ENCODE measurements around the gene HEG1. TPM values are rescaled to one million over a fixed set of nuclear protein-coding genes. Genes with fewer than 3 reads are reported as not detected.

HEG1 gene
- total and polyA plus RNA-seq, 2 of the 13 experiments (the other 11 are each of a cell fraction or from before 2014, with no cell fraction given): 10.7 to 18.2 TPM

DNA sequence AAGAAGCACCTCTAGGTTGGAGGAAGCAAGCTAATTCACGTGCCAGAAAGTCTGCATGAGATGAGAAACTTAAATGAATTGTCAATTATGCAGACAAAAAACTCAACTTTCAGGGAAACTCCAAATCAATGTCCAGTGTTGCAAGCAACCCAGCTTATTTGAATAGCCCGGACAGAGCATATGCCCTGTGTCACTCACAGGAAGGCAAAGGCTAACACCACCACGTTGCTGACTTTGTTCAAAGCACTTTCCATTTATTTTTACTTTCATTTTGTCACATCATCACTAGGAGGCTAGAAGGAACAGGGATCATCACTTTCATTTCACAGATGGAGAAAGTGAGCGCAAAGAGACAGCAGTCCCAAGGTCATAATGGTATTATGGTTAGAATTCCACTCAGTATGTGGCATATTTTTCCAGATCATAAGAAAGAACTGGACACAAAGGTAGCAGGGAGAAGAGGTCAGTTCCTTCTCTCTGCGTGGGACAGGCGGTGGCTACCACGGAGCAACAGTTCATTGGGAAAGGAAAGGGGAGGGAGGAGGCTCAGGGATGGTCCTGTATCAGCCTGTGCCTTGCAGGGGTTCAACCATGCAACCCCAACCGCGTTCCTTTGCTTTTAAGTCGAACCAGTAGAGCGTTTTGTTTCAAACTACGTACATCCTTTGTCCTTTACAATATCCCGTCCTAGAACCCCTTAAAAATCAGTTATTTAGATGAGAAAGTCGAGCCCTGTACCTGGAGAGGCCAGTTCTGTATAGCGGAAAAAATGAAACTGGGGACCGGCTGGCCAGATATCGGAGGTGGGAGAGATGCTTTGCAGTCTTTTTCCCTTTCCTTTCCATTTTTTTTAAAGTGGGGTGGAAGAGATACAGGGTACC lies 1.1 kb downstream of the HEG1 start (continued):
- peak; percentile 42; the same call in 1 of the 2 replicates for TF ChIP-seq ZNF292 (CRISPR knock-in tag; IDR thresholded peaks at IDR 0.05; ENCODE audit: borderline replicate concordance, low read depth)
- no peak for TF ChIP-seq CREB3 (CRISPR knock-in tag; IDR thresholded peaks at IDR 0.05)
- TF ChIP-seq CEBPG (CRISPR knock-in tag; IDR thresholded peaks at IDR 0.05): peak; percentile 58
- TF ChIP-seq ZNF574 (CRISPR knock-in tag; IDR thresholded peaks at IDR 0.05): no peak
- no peak for TF ChIP-seq KLF12 (CRISPR knock-in tag; IDR thresholded peaks at IDR 0.05; ENCODE audit: borderline replicate concordance)
- no peak for TF ChIP-seq NR3C1 (CRISPR knock-in tag; IDR thresholded peaks at IDR 0.05)
- TF ChIP-seq, protein P1, sequence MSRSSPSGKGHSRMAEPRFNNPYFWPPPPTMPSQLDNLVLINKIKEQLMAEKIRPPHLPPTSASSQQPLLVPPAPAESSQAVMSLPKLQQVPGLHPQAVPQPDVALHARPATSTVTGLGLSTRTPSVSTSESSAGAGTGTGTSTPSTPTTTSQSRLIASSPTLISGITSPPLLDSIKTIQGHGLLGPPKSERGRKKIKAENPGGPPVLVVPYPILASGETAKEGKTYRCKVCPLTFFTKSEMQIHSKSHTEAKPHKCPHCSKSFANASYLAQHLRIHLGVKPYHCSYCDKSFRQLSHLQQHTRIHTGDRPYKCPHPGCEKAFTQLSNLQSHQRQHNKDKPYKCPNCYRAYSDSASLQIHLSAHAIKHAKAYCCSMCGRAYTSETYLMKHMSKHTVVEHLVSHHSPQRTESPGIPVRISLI (CRISPR knock-in tag; IDR thresholded peaks at IDR 0.05; ENCODE audit: borderline replicate concordance): no peak
- peak; percentile 29; the same call in 1 of the 2 replicates for TF ChIP-seq RXRB (CRISPR knock-in tag; IDR thresholded peaks at IDR 0.05; ENCODE audit: borderline replicate concordance)
- 0 out of 2 replicates have a peak, but pooled peaks have one; percentile 32 for TF ChIP-seq KAT8 (CRISPR knock-in tag; IDR thresholded peaks at IDR 0.05)
- TF ChIP-seq ASH2L (IDR thresholded peaks at IDR 0.05; ENCODE audit: insufficient read length, low read depth, low read length): peak; percentile 48
- TF ChIP-seq KDM5A (IDR thresholded peaks at IDR 0.05; ENCODE audit: borderline replicate concordance, low read length): peak; percentile 40; the same call in 1 of the 2 replicates
- TF ChIP-seq PHF21A (CRISPR knock-in tag; IDR thresholded peaks at IDR 0.05): no peak
- TF ChIP-seq HOXA9 (CRISPR knock-in tag; IDR thresholded peaks at IDR 0.05; ENCODE audit: borderline replicate concordance): no peak
- TF ChIP-seq ZBED4 (CRISPR knock-in tag; IDR thresholded peaks at IDR 0.05; ENCODE audit: borderline replicate concordance): no peak
- no peak for TF ChIP-seq ZNF772 (CRISPR knock-in tag; IDR thresholded peaks at IDR 0.05)
- TF ChIP-seq ZNF296 (CRISPR knock-in tag; conservative IDR thresholded peaks at IDR 0.05): no peak
- no peak for TF ChIP-seq CBX1 (IDR thresholded peaks at IDR 0.05; ENCODE audit: low read depth)
- no peak for TF ChIP-seq ZNF598 (CRISPR knock-in tag; IDR thresholded peaks at IDR 0.05; ENCODE audit: borderline replicate concordance)

Measured in HepG2 (cell line).